ENCODE results near the gene LETM1.

LETM1 gene

GRCh38 chr4:1783015-1783414, 72.9 kb downstream of the LETM1 start:
- no peaks in the 10 kb centered on the region for H3K27me3 ChIP-seq (replicated peaks in 2 of 5; ENCODE audit: control insufficient read depth in 4 of 5, insufficient read depth in 5 of 5, low read length in 4 of 5)
- H3K36me3 ChIP-seq (ENCODE audit: control insufficient read depth in 4 of 4, insufficient read depth in 4 of 4, low read length in 3 of 4): no peaks in the 10 kb centered on the region
- 100% methylated on average over 5 of the region's 10 CpGs for WGBS (ENCODE audit: insufficient coverage)
- CTCF ChIA-PET: interaction anchor here (0.7 to 2.1 kb wide), 5 partner anchors 19 to 35 kb away, joined by 3 to 7 read pairs (median 5); no protein-coding TSS in a partner anchor
- no peaks in the 10 kb centered on the region for H3K4me1 ChIP-seq (ENCODE audit: control extremely low read depth in 1 of 4, control insufficient read depth in 4 of 4, insufficient read depth in 4 of 4, low read length in 3 of 4)
- H3K4me3 ChIP-seq (ENCODE audit: control insufficient read depth in 1 of 7, extremely low read depth in 1 of 7, insufficient read depth in 4 of 7, low read depth in 2 of 7, low read length in 6 of 7): no peak overlapping the region
- no peak for DNase-seq
- POLR2A ChIA-PET: no interaction called here
- H3K27ac ChIP-seq (ENCODE audit: insufficient read depth in 1 of 2, low read depth in 1 of 2, low read length in 2 of 2, poor library complexity in 1 of 2, severe bottlenecking in 2 of 2): no peak overlapping the region
- H3K9me3 ChIP-seq (ENCODE audit: control extremely low read depth in 1 of 5, control insufficient read depth in 4 of 5, insufficient read depth in 2 of 5, low read depth in 1 of 5, low read length in 4 of 5): no peaks in the 10 kb centered on the region

- no peaks in the 10 kb centered on the region for H3K9me3 ChIP-seq (ENCODE audit: control extremely low read depth in 1 of 5, control insufficient read depth in 4 of 5, insufficient read depth in 2 of 5, low read depth in 1 of 5, low read length in 4 of 5)
- ChIA-PET CTCF (interaction anchor here (0.8 to 2.5 kb wide), 5 partner anchors 10 to 118 kb away, joined by 3 to 8 read pairs (median 7); no protein-coding TSS in a partner anchor), POLR2A (interaction anchor here (0.7 kb wide), 1 partner anchor 12 kb away, joined by 3 read pairs; no protein-coding TSS in a partner anchor)
- no peaks in the 10 kb centered on the region for H3K36me3 ChIP-seq (ENCODE audit: control insufficient read depth in 4 of 4, insufficient read depth in 4 of 4, low read length in 3 of 4)
- 94% methylated on average over 10 of the region's 14 CpGs for WGBS (ENCODE audit: insufficient coverage)
- no peak overlapping the region for H3K27ac ChIP-seq (ENCODE audit: insufficient read depth in 1 of 2, low read depth in 1 of 2, low read length in 2 of 2, poor library complexity in 1 of 2, severe bottlenecking in 2 of 2)
- no peak overlapping the region for H3K4me3 ChIP-seq (ENCODE audit: control insufficient read depth in 1 of 7, extremely low read depth in 1 of 7, insufficient read depth in 4 of 7, low read depth in 2 of 7, low read length in 6 of 7)
- no peaks in the 10 kb centered on the region for H3K27me3 ChIP-seq (replicated peaks in 2 of 5; ENCODE audit: control insufficient read depth in 4 of 5, insufficient read depth in 5 of 5, low read length in 4 of 5)
- no peak for DNase-seq
- H3K4me1 ChIP-seq (ENCODE audit: control extremely low read depth in 1 of 4, control insufficient read depth in 4 of 4, insufficient read depth in 4 of 4, low read length in 3 of 4): peaks cover 0 to 11% (median 6%) of the 10 kb centered on the region in 4 experiments
Observed at GRCh38 chr4:1780435-1780834, 75.5 kb downstream of the LETM1 start.

DNA sequence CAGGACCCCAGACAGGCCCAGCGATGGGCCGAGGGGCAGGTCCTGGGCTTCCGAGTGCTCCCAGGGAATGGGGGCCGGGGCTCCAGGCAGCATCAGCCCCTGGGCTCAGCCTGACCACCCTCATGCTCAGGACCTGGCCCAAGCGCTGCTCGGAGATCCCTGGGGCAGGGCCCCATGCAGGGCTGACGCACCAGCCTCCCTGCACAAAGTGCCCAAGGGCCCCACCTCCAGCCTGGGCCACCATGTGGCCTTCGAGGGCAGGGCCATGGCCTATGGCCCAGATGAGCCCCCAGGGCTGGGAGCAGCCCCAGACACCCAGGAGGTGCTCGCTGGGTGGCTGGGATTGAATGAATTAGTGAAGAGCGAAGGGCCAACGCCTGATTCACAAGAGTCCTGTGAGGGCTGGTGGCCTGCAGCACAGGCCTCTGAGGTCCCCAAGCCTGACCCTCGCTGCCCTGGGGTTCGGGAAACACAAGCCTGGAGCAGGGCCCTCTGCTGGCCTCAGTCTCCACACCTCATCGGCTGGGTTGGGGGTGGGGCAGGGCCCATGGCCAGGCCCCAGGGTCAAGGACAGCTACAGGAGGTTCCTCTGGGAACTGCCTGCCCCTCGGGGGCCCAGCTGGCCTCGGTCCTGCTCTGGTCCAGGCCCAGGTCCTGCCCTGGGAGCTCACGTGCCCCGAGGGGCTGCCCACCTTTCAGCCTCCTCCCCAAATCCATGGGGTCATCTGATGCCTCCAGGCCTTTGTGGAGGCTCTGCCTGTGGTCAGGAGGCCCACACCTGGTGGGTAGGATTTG, 76.2 kb downstream of the LETM1 start:
- POLR2A ChIA-PET: no interaction called here
- CTCF ChIA-PET: interaction anchor here (0.8 to 2.5 kb wide), 4 partner anchors 11 to 119 kb away, joined by 3 to 8 read pairs (median 7); no protein-coding TSS in a partner anchor
- WGBS (ENCODE audit: insufficient coverage): 97% methylated on average over 16 of the region's 18 CpGs

DNA sequence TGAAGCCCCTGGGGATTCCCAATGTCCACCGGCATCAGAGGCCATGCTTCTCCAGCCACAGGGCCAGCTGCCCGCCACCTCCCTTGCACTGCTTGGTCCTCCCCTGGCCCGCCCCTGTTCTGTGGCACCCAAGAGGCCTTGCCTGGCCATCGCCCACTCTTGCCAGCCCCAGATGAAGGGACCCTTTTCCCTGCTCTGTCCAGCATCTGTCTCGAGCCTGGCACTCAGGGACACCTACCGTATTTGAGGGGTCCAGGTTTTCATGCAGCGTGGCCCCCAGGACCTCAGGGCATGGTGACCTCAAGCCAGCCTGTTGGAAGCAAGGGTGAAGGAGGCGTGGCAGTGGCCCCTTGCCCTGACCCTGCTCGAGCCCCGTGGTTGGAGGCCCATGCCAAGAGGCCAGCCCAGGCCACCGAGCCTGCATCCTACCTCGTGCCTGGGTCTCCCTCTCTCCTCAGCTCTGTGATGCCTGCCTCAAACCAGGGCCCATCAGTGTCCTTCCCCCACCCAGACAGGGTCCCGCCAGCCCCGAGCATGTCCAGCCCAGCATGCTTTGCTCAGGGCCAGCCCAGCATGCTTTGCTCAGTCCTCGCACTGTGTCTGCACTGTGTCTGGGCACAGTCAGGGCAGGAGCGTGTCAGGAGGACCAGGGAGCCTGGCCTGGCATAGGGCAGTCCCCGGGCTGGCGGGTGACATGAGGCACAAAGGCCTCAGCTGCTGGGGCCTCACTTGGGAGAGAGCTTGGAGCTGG, 77.1 kb downstream of the LETM1 start:
- Histone ChIP-seq H3K27ac (ENCODE audit: insufficient read depth in 1 of 2, low read depth in 1 of 2, low read length in 2 of 2, poor library complexity in 1 of 2, severe bottlenecking in 2 of 2) (no peak overlapping the region), H3K9me3 (ENCODE audit: control extremely low read depth in 1 of 5, control insufficient read depth in 4 of 5, insufficient read depth in 2 of 5, low read depth in 1 of 5, low read length in 4 of 5) (no peaks in the 10 kb centered on the region), H3K27me3 (replicated peaks in 2 of 5; ENCODE audit: control insufficient read depth in 4 of 5, insufficient read depth in 5 of 5, low read length in 4 of 5) (no peaks in the 10 kb centered on the region), H3K4me3 (ENCODE audit: control insufficient read depth in 1 of 7, extremely low read depth in 1 of 7, insufficient read depth in 4 of 7, low read depth in 2 of 7, low read length in 6 of 7) (no peak overlapping the region), H3K36me3 (ENCODE audit: control insufficient read depth in 4 of 4, insufficient read depth in 4 of 4, low read length in 3 of 4) (no peaks in the 10 kb centered on the region), H3K4me1 (ENCODE audit: control extremely low read depth in 1 of 4, control insufficient read depth in 4 of 4, insufficient read depth in 4 of 4, low read length in 3 of 4) (peaks cover 0 to 13% (median 8%) of the 10 kb centered on the region in 4 experiments)
- ChIA-PET CTCF (interaction anchor here (1.7 to 2.5 kb wide), 3 partner anchors 15 to 31 kb away, joined by 4 to 8 read pairs (median 7); no protein-coding TSS in a partner anchor), POLR2A (no interaction called here)
- WGBS (ENCODE audit: insufficient coverage): 97% methylated on average over 18 of the region's 18 CpGs
- no peak for DNase-seq

More for the DNA sequence above, 76.2 kb downstream of the LETM1 start:
- H3K4me1 ChIP-seq (ENCODE audit: control extremely low read depth in 1 of 4, control insufficient read depth in 4 of 4, insufficient read depth in 4 of 4, low read length in 3 of 4): peaks cover 0 to 13% (median 6%) of the 10 kb centered on the region in 4 experiments
- H3K27ac ChIP-seq (ENCODE audit: insufficient read depth in 1 of 2, low read depth in 1 of 2, low read length in 2 of 2, poor library complexity in 1 of 2, severe bottlenecking in 2 of 2): no peak overlapping the region
- no peaks in the 10 kb centered on the region for H3K36me3 ChIP-seq (ENCODE audit: control insufficient read depth in 4 of 4, insufficient read depth in 4 of 4, low read length in 3 of 4)
- DNase-seq: no peak
- H3K4me3 ChIP-seq (ENCODE audit: control insufficient read depth in 1 of 7, extremely low read depth in 1 of 7, insufficient read depth in 4 of 7, low read depth in 2 of 7, low read length in 6 of 7): no peak overlapping the region
- no peaks in the 10 kb centered on the region for H3K9me3 ChIP-seq (ENCODE audit: control extremely low read depth in 1 of 5, control insufficient read depth in 4 of 5, insufficient read depth in 2 of 5, low read depth in 1 of 5, low read length in 4 of 5)
- H3K27me3 ChIP-seq (replicated peaks in 2 of 5; ENCODE audit: control insufficient read depth in 4 of 5, insufficient read depth in 5 of 5, low read length in 4 of 5): no peaks in the 10 kb centered on the region

- WGBS (ENCODE audit: insufficient coverage): 94% methylated on average over 19 of the region's 27 CpGs
- Histone ChIP-seq H3K27ac (ENCODE audit: insufficient read depth in 1 of 2, low read depth in 1 of 2, low read length in 2 of 2, poor library complexity in 1 of 2, severe bottlenecking in 2 of 2) (no peak overlapping the region), H3K4me1 (ENCODE audit: control extremely low read depth in 1 of 4, control insufficient read depth in 4 of 4, insufficient read depth in 4 of 4, low read length in 3 of 4) (peaks cover 0 to 20% (median 13%) of the 10 kb centered on the region in 4 experiments), H3K9me3 (ENCODE audit: control extremely low read depth in 1 of 5, control insufficient read depth in 4 of 5, insufficient read depth in 2 of 5, low read depth in 1 of 5, low read length in 4 of 5) (no peaks in the 10 kb centered on the region), H3K36me3 (ENCODE audit: control insufficient read depth in 4 of 4, insufficient read depth in 4 of 4, low read length in 3 of 4) (no peaks in the 10 kb centered on the region), H3K4me3 (ENCODE audit: control insufficient read depth in 1 of 7, extremely low read depth in 1 of 7, insufficient read depth in 4 of 7, low read depth in 2 of 7, low read length in 6 of 7) (no peak overlapping the region), H3K27me3 (replicated peaks in 2 of 5; ENCODE audit: control insufficient read depth in 4 of 5, insufficient read depth in 5 of 5, low read length in 4 of 5) (no peaks in the 10 kb centered on the region)
- ChIA-PET CTCF (interaction anchor here (1.0 to 2.0 kb wide), 5 partner anchors 12 to 30 kb away, joined by 3 to 7 read pairs (median 4); no protein-coding TSS in a partner anchor), POLR2A (no interaction called here)
- no peak for DNase-seq
Observed at GRCh38 chr4:1777822-1778641, 77.9 kb downstream of the LETM1 start.

DNA sequence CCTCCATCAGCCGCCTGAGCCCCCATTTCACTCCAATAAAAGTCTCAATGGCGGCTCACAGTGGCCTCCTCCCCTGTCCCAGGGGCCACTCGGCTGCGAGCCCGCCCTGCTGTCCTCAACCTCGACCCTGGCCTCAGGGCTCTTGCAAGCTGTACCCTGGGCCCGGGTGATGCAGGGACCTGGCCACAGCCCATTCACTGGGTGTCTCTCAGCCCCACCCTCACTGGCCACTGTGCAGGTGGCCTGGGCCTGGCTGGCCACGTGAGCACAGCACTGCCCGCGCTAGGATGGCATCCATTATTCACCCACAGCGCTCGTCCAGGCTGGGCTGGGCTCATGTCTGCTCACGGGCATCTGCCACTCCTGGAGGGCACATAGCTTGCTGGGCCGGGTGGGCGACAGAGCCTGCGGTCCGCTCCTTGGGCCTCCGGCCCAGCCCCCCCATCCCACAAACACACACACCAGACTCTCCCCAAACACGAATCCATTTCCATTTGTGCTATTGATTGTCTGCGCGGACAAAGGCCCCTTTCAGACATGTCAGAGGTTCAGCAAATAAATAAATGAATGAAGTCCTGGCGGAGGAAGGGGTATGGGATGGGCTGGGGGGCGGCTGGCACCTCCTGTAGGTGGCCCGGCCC, 79.3 kb downstream of the LETM1 start:
- no peak for DNase-seq
- 97% methylated on average over 16 of the region's 24 CpGs for WGBS (ENCODE audit: insufficient coverage)
- Histone ChIP-seq H3K4me1 (ENCODE audit: control extremely low read depth in 1 of 4, control insufficient read depth in 4 of 4, insufficient read depth in 4 of 4, low read length in 3 of 4) (peaks cover 0 to 34% (median 27%) of the 10 kb centered on the region in 4 experiments), H3K27me3 (replicated peaks in 2 of 5; ENCODE audit: control insufficient read depth in 4 of 5, insufficient read depth in 5 of 5, low read length in 4 of 5) (no peaks in the 10 kb centered on the region), H3K9me3 (ENCODE audit: control extremely low read depth in 1 of 5, control insufficient read depth in 4 of 5, insufficient read depth in 2 of 5, low read depth in 1 of 5, low read length in 4 of 5) (no peaks in the 10 kb centered on the region), H3K4me3 (ENCODE audit: control insufficient read depth in 1 of 7, extremely low read depth in 1 of 7, insufficient read depth in 4 of 7, low read depth in 2 of 7, low read length in 6 of 7) (no peak overlapping the region), H3K36me3 (ENCODE audit: control insufficient read depth in 4 of 4, insufficient read depth in 4 of 4, low read length in 3 of 4) (no peaks in the 10 kb centered on the region), H3K27ac (ENCODE audit: insufficient read depth in 1 of 2, low read depth in 1 of 2, low read length in 2 of 2, poor library complexity in 1 of 2, severe bottlenecking in 2 of 2) (no peak overlapping the region)
- CTCF ChIA-PET: interaction anchor here (1.5 to 2.0 kb wide), 3 partner anchors 15 to 29 kb away, joined by 3 to 7 read pairs (median 6); no protein-coding TSS in a partner anchor
- POLR2A ChIA-PET: no interaction called here

Measured in common myeloid progenitor, CD34-positive (primary cell).